PC-9 (cell line): ENCODE measurements around the gene JARID2. TPM values are rescaled to one million over a fixed set of nuclear protein-coding genes. Genes with fewer than 3 reads are reported as not detected.
A peak's percentile ranks its signal among the peaks of the same experiment; 100 is the strongest.

Experiments used
- BruUV-seq: library from RNA; stranded (reverse); fragments of 400-500 nt; replicated peaks from 2 replicates; lab custom pipeline; 2021; lab: Mats Ljungman, UMichigan
- CTCF ChIA-PET: fragments of 300-600 bp; sonication (Branson Sonifier 250); formaldehyde crosslinking; loops from one replicate; lab custom pipeline; 2022; ENCODE audit warnings: antibody characterized with exemption; lab: Charles Lee
- POLR2A ChIA-PET: fragments of 300-600 bp; sonication (Branson Sonifier 250); formaldehyde crosslinking; loops from one replicate; lab custom pipeline; 2022; ENCODE audit warnings: antibody characterized with exemption; ENCODE audit not compliant: unreplicated experiment; lab: Charles Lee
- DNase-seq, 2 experiments: peaks; one replicate each; pipeline versions ENCODE4 v3.0.0 to v3.0.0-alpha.2; 2015 to 2022; ENCODE audit warnings: mixed read lengths in 1 of 2
- H2AFZ ChIP-seq: fragments of 200-600 bp; sonication (generic); 2 replicates; pipeline ENCODE4 v1.8.1; 2017; ENCODE audit warnings: antibody characterized with exemption
- H3F3A ChIP-seq: fragments of 200-600 bp; sonication (generic); 2 replicates; pipeline ENCODE4 v1.8.1; 2017; ENCODE audit warnings: antibody characterized with exemption, mild to moderate bottlenecking, low read depth; ENCODE audit not compliant: insufficient read depth
- H3K27ac ChIP-seq: fragments of 200-600 bp; sonication (generic); 2 replicates; pipeline ENCODE4 v1.6.1; 2016; ENCODE audit warnings: mixed run types
- H3K27me3 ChIP-seq: fragments of 200-600 bp; sonication (generic); 2 replicates; pipeline ENCODE4 v1.6.1; 2016; ENCODE audit warnings: low read depth, mixed run types; ENCODE audit not compliant: insufficient read depth
- H3K36me3 ChIP-seq: fragments of 200-600 bp; sonication (generic); 2 replicates; pipeline ENCODE4 v1.6.1; 2016; ENCODE audit warnings: low read depth, mixed run types
- H3K4me1 ChIP-seq: fragments of 200-600 bp; sonication (generic); replicated peaks from 2 replicates; pipeline ENCODE4 v1.6.1; 2016; ENCODE audit warnings: mixed run types; ENCODE audit not compliant: insufficient read depth
- H3K4me2 ChIP-seq: fragments of 200-600 bp; sonication (generic); 2 replicates; pipeline ENCODE4 v1.6.1; 2017; ENCODE audit warnings: mixed run types
- H3K4me3 ChIP-seq: fragments of 200-600 bp; sonication (generic); 2 replicates; pipeline ENCODE4 v1.6.1; 2016; ENCODE audit warnings: mixed run types
- H3K79me2 ChIP-seq: fragments of 200-600 bp; sonication (generic); 2 replicates; pipeline ENCODE4 v1.6.1; 2017; ENCODE audit warnings: low read depth, mixed run types
- H3K9me2 ChIP-seq: fragments of 200-600 bp; sonication (generic); 2 replicates; pipeline ENCODE4 v1.8.1; 2017; ENCODE audit warnings: mild to moderate bottlenecking; ENCODE audit not compliant: insufficient read depth
- H3K9me3 ChIP-seq: fragments of 200-600 bp; sonication (generic); 2 replicates; pipeline ENCODE4 v1.8.1; 2016; ENCODE audit warnings: low read depth; ENCODE audit not compliant: insufficient read depth
- H4K20me1 ChIP-seq: fragments of 200-600 bp; sonication (generic); 2 replicates; pipeline ENCODE4 v1.8.1; 2017; ENCODE audit not compliant: insufficient read depth
- EZH2 ChIP-seq: fragments of 200-600 bp; sonication (generic); IDR thresholded peaks from 2 replicates; pipeline ENCODE4 v1.8.0; 2017; ENCODE audit warnings: antibody characterized with exemption, low read depth
- intact Hi-C: fragments of 100-400 bp; cut with micrococcal nuclease; formaldehyde crosslinking; loops from one replicate; pipeline ENCODE4 v1.10.0; 2022; ENCODE audit not compliant: unreplicated experiment
- total RNA-seq: library from RNA; stranded (reverse); gene quantifications from 2 replicates; pipeline ENCODE4 v1.2.3, GENCODE V29; 2021
- TF ChIP-seq, protein P1 (sequence below): fragments of 200-600 bp; sonication (generic); conservative IDR thresholded peaks from 2 replicates; pipeline ENCODE4 v1.6.1; 2017; ENCODE audit warnings: mixed run types, antibody characterized with exemption, mild to moderate bottlenecking, moderate library complexity

The JARID2 gene
- total RNA-seq, 1 experiment from 2014 or later = 35.0 TPM

DNA sequence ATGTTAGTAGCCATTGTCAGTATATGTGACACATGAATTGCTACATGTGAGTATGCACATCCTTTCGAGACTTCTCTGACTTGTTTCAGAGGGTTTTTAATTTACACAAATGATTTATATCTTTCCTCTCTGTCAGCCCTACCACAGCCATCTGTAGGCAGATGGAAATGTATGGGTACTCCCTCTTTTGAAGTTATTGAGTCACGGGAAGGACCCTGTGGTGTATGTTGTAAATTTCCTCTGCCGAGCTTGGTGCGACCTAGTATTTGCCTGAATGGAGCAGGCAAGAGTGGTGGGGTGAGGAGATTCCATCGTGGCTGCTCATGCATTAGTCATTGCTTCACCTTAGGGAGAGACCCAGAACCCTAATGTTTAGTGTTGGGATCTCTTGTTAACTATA lies 171.9 kb downstream of the JARID2 start:
- Histone ChIP-seq H3K4me1 (peaks cover 12% of the 10 kb centered on the region), H3K4me3 (no peak overlapping the region), H3K4me2 (peak overlapping the region; percentile 18; the same call in 1 of the 2 replicates), H3K9me3 (peaks cover 21% of the 10 kb centered on the region), H3K36me3 (peaks cover 23% of the 10 kb centered on the region; the same call in 1 of the 2 replicates), H3K27ac (peak overlapping the region; percentile 28; the same call in 1 of the 2 replicates), H3F3A (peaks cover 7% of the 10 kb centered on the region; the same call in 1 of the 2 replicates), H3K9me2 (no peaks in the 10 kb centered on the region), H2AFZ (no peak overlapping the region), H4K20me1 (no peaks in the 10 kb centered on the region), H3K79me2 (peaks cover 53% of the 10 kb centered on the region), H3K27me3 (no peaks in the 10 kb centered on the region)
- BruUV-seq = no TSS peak
- TF ChIP-seq, protein P1, sequence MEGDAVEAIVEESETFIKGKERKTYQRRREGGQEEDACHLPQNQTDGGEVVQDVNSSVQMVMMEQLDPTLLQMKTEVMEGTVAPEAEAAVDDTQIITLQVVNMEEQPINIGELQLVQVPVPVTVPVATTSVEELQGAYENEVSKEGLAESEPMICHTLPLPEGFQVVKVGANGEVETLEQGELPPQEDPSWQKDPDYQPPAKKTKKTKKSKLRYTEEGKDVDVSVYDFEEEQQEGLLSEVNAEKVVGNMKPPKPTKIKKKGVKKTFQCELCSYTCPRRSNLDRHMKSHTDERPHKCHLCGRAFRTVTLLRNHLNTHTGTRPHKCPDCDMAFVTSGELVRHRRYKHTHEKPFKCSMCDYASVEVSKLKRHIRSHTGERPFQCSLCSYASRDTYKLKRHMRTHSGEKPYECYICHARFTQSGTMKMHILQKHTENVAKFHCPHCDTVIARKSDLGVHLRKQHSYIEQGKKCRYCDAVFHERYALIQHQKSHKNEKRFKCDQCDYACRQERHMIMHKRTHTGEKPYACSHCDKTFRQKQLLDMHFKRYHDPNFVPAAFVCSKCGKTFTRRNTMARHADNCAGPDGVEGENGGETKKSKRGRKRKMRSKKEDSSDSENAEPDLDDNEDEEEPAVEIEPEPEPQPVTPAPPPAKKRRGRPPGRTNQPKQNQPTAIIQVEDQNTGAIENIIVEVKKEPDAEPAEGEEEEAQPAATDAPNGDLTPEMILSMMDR = no peak
- TF ChIP-seq EZH2 = no peak
- peak; percentile 72 to 73 for DNase-seq
- POLR2A ChIA-PET = interaction anchor here (0.7 kb wide), 1 partner anchor 327 kb away, joined by 21 read pairs; no protein-coding TSS in a partner anchor
- intact Hi-C loops = loop anchor here (2.0 kb wide), 1 partner anchor 15 kb away; no protein-coding TSS in a partner anchor
- CTCF ChIA-PET = interaction anchor here (0.5 to 0.7 kb wide), 2 partner anchors 72 to 95 kb away, joined by 3 to 5 read pairs; no protein-coding TSS in a partner anchor

DNA sequence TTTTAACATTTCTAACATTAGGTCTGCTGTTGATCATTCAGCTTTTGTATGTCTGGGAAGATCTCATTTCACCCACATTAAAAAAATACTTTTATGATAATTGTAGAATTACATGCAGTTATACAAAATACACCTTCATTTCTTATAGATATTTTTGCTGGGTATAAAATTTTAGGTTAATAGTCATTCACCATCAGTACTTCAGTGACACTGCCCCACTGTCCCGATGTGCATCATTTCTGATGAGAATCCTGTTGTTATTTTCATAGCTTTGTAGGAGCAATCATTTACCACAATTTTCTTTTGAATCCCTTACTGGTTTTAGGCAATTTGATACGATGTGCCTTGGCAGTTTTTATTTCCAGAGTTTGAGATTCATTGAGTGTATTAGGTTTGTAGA lies 173.6 kb downstream of the JARID2 start:
- H3K4me2 ChIP-seq = no peak overlapping the region
- no TSS peak for BruUV-seq
- H3K36me3 ChIP-seq = peaks cover 23% of the 10 kb centered on the region; the same call in 1 of the 2 replicates
- DNase-seq = no peak
- H3K4me3 ChIP-seq = no peak overlapping the region
- intact Hi-C loops = loop anchor here (2.0 kb wide), 1 partner anchor 13 kb away; no protein-coding TSS in a partner anchor
- peaks cover 12% of the 10 kb centered on the region for H3K4me1 ChIP-seq
- H3K9me3 ChIP-seq = peaks cover 21% of the 10 kb centered on the region
- no peaks in the 10 kb centered on the region; the same call in 1 of the 2 replicates for H4K20me1 ChIP-seq
- ChIA-PET POLR2A (no interaction called here), CTCF (no interaction called here)
- H3F3A ChIP-seq = peaks cover 7% of the 10 kb centered on the region; the same call in 1 of the 2 replicates
- no peaks in the 10 kb centered on the region for H3K9me2 ChIP-seq
- TF ChIP-seq EZH2 = no peak
- TF ChIP-seq, protein P1 = no peak
- peaks cover 68% of the 10 kb centered on the region for H3K79me2 ChIP-seq
- H3K27ac ChIP-seq = no peak overlapping the region
- H3K27me3 ChIP-seq = no peaks in the 10 kb centered on the region
- no peak overlapping the region for H2AFZ ChIP-seq

DNA sequence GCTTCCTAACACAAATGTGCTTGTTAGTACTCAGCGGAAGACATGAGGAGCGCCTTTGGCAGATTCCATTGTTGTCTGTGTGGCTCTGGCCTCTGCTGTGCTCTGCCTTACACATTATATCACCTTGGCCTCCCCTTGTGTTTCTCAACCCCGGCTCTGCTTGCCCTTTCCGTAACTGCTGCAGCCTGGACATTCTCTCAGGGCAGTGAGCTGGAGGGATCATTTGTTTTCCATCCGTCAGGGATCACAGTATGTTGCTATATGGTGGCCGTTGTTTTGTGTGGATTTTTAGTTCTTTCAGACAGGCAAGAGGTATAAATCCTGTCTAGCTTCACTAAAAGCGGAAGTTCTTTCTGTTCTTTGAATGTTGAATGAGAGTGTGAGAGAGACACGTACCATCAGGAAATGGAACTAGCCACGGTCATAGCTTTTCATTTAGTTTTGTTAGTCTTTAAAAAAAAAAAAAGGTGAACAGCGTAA lies 175.1 kb downstream of the JARID2 start:
- BruUV-seq = no TSS peak

More for the DNA sequence above, 175.1 kb downstream of the JARID2 start:
- Histone ChIP-seq H3F3A (peaks cover 12% of the 10 kb centered on the region; the same call in 1 of the 2 replicates), H3K4me2 (no peak overlapping the region), H3K9me2 (no peaks in the 10 kb centered on the region), H2AFZ (no peak overlapping the region), H3K27ac (no peak overlapping the region), H3K9me3 (peaks cover 21% of the 10 kb centered on the region), H4K20me1 (no peaks in the 10 kb centered on the region; the same call in 1 of the 2 replicates), H3K36me3 (peaks cover 23% of the 10 kb centered on the region; the same call in 1 of the 2 replicates), H3K4me3 (no peak overlapping the region), H3K27me3 (no peaks in the 10 kb centered on the region), H3K79me2 (peaks cover 83% of the 10 kb centered on the region), H3K4me1 (peaks cover 12% of the 10 kb centered on the region)
- DNase-seq = no peak
- intact Hi-C loops = no loop called here
- TF ChIP-seq EZH2 = no peak
- TF ChIP-seq, protein P1 = no peak
- ChIA-PET CTCF (interaction anchor here (0.6 to 0.7 kb wide), 2 partner anchors 285 to 1291 kb away, joined by 3 to 4 read pairs; no protein-coding TSS in a partner anchor), POLR2A (no interaction called here)
